ENCODE data around the gene SGCE. TPM values are rescaled to one million over a fixed set of nuclear protein-coding genes. Genes with fewer than 3 reads are reported as not detected.

Gene SGCE
- total and polyA plus RNA-seq, 2 experiments from 2014 or later = 77.6 to 114 TPM

- no peaks in the 10 kb centered on the region for H3K9me3 ChIP-seq (ENCODE audit: low read depth)
- H3K4me1 ChIP-seq (ENCODE audit: insufficient read depth) = no peaks in the 10 kb centered on the region
- no peak overlapping the region for H3K4me2 ChIP-seq
- H3K36me3 ChIP-seq (replicated peaks; ENCODE audit: insufficient read depth, low read depth) = no peaks in the 10 kb centered on the region
- H3K9me2 ChIP-seq (replicated peaks; ENCODE audit: insufficient read depth) = no peaks in the 10 kb centered on the region
- no peaks in the 10 kb centered on the region for H4K20me1 ChIP-seq (ENCODE audit: insufficient read depth, poor library complexity, severe bottlenecking)
- no peaks in the 10 kb centered on the region for H3K27me3 ChIP-seq
- no peaks in the 10 kb centered on the region for H3K79me2 ChIP-seq
- H3K27ac ChIP-seq = no peak overlapping the region
- no peak overlapping the region for H2AFZ ChIP-seq
- H3K4me3 ChIP-seq = no peak overlapping the region
- TF ChIP-seq CTCF (IDR thresholded peaks at IDR 0.05; ENCODE audit: poor library complexity) (no peak), EZH2 (IDR thresholded peaks at IDR 0.05; ENCODE audit: borderline replicate concordance) (no peak), EZH2phosphoT487 (IDR thresholded peaks at IDR 0.05; ENCODE audit: low read depth, severe bottlenecking, unreplicated experiment) (no peak)
- no peak for DNase-seq (ENCODE audit: low spot score)
Measured at GRCh38 chr7:94567396-94567795, 88.5 kb downstream of the SGCE start.

DNA sequence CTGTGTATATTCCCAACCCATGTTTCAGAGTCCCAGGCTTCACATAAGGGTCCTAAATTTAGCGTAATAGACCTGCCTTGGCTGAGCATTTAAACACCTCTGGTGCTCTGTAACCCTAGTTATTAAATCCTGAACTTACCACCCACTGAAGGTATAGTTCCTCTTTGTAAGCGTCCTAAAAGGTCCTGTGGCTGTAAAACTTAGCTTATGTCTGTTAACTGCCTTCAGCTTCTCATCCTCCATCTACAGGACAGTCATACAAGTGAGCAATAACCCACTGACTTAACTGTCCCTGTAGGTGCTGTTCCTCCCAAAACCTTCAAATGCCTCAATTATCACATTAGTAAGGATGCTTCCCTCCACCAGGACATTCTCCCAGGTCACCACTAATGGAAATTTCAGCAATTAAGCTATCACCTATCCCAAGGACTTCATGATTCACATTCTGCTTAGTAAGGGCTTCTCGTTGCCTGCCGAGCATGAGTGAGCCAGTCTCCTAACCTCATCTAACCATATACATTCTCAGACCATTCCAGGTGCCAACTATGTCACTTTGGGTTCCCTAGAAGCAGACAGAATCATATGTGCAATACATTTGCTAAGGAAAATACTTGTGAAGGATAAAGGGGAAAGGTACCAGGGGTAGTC is 90.6 kb downstream of the SGCE start:
- no peaks in the 10 kb centered on the region for H3K36me3 ChIP-seq (replicated peaks; ENCODE audit: insufficient read depth, low read depth)
- H3K4me1 ChIP-seq (ENCODE audit: insufficient read depth) = no peaks in the 10 kb centered on the region
- WGBS (ENCODE audit: low lambda C conversion rate, missing lambda C conversion rate) = 95% methylated on average over 4 of the region's 4 CpGs
- no peak for DNase-seq (ENCODE audit: low spot score)
- H3K27me3 ChIP-seq = no peaks in the 10 kb centered on the region
- H4K20me1 ChIP-seq (ENCODE audit: insufficient read depth, poor library complexity, severe bottlenecking) = no peaks in the 10 kb centered on the region
- no peaks in the 10 kb centered on the region for H3K9me3 ChIP-seq (ENCODE audit: low read depth)
- no peaks in the 10 kb centered on the region for H3K79me2 ChIP-seq
- H3K9me2 ChIP-seq (replicated peaks; ENCODE audit: insufficient read depth) = no peaks in the 10 kb centered on the region
- no peak overlapping the region for H3K4me2 ChIP-seq
- TF ChIP-seq EZH2phosphoT487 (IDR thresholded peaks at IDR 0.05; ENCODE audit: low read depth, severe bottlenecking, unreplicated experiment) = no peak
- TF ChIP-seq EZH2 (IDR thresholded peaks at IDR 0.05; ENCODE audit: borderline replicate concordance) = no peak
- no peak for TF ChIP-seq CTCF (IDR thresholded peaks at IDR 0.05; ENCODE audit: poor library complexity)
- H3K27ac ChIP-seq = no peak overlapping the region
- H3K4me3 ChIP-seq = no peak overlapping the region
- no peak overlapping the region for H2AFZ ChIP-seq

- TF ChIP-seq EZH2 (IDR thresholded peaks at IDR 0.05; ENCODE audit: borderline replicate concordance) = no peak
- Histone ChIP-seq H3K9me2 (replicated peaks; ENCODE audit: insufficient read depth) (no peaks in the 10 kb centered on the region), H3K27me3 (no peaks in the 10 kb centered on the region), H3K27ac (no peak overlapping the region), H3K79me2 (no peaks in the 10 kb centered on the region), H3K36me3 (replicated peaks; ENCODE audit: insufficient read depth, low read depth) (no peaks in the 10 kb centered on the region), H3K4me3 (no peak overlapping the region), H3K4me1 (ENCODE audit: insufficient read depth) (peaks cover 4% of the 10 kb centered on the region), H3K9me3 (ENCODE audit: low read depth) (no peaks in the 10 kb centered on the region), H3K4me2 (no peak overlapping the region), H2AFZ (no peak overlapping the region), H4K20me1 (ENCODE audit: insufficient read depth, poor library complexity, severe bottlenecking) (no peaks in the 10 kb centered on the region)
- no peak for DNase-seq (ENCODE audit: low spot score)
- 86% methylated on average over 3 of the region's 3 CpGs for WGBS (ENCODE audit: low lambda C conversion rate, missing lambda C conversion rate)
Measured at GRCh38 chr7:94562525-94562924, 93.4 kb downstream of the SGCE start.

DNA sequence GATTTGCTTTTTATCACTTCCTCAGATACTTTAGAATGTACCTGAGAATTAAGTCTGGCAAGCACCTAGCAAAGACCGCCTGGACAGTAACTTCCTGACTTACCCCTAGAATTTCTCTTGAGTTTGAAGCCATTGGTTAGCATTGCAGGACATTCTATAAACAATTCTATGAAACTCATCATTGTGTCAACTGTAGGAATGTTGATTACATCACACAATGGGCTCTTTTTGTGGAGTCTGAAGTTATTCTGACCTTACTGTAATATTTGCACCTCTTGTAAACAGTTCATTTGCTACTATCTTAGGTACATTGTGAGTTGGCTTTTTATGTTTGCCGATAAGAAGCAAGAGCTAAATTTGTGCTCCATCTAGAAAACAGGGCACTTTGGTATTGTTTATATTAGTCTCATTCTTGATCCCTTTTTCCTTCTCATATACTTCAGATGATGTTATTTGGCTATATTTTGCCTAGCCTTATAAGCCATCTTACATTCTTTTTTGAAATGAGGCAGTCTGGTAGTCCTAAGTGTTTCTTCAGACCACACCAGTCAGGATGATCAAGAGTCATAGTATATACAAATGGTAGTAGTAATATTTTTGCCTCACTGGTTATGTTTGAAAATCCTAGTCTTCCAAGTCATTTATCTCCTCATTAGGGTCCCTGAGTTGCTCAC is 94.0 kb downstream of the SGCE start:
- Histone ChIP-seq H4K20me1 (ENCODE audit: insufficient read depth, poor library complexity, severe bottlenecking) (no peaks in the 10 kb centered on the region), H3K4me2 (no peak overlapping the region), H3K79me2 (no peaks in the 10 kb centered on the region), H3K4me3 (no peak overlapping the region), H2AFZ (no peak overlapping the region), H3K36me3 (replicated peaks; ENCODE audit: insufficient read depth, low read depth) (no peaks in the 10 kb centered on the region), H3K9me2 (replicated peaks; ENCODE audit: insufficient read depth) (no peaks in the 10 kb centered on the region), H3K9me3 (ENCODE audit: low read depth) (no peaks in the 10 kb centered on the region), H3K4me1 (ENCODE audit: insufficient read depth) (peaks cover 4% of the 10 kb centered on the region), H3K27ac (no peak overlapping the region), H3K27me3 (no peaks in the 10 kb centered on the region)
- no peak for DNase-seq (ENCODE audit: low spot score)
- no peak for TF ChIP-seq CTCF (IDR thresholded peaks at IDR 0.05; ENCODE audit: poor library complexity)
- no peak for TF ChIP-seq EZH2 (IDR thresholded peaks at IDR 0.05; ENCODE audit: borderline replicate concordance)
- no peak for TF ChIP-seq EZH2phosphoT487 (IDR thresholded peaks at IDR 0.05; ENCODE audit: low read depth, severe bottlenecking, unreplicated experiment)
- 87% methylated on average over 2 of the region's 2 CpGs for WGBS (ENCODE audit: low lambda C conversion rate, missing lambda C conversion rate)

All from hepatocyte (in vitro differentiated cells).